Mucosa of descending colon (tissue), 3 donors: ENCODE measurements around the gene NMNAT3. TPM values are rescaled to one million over a fixed set of nuclear protein-coding genes. Genes with fewer than 3 reads are reported as not detected.

Experiments
- ATAC-seq: fragments of 200-7000 bp; cut with Tn5 transposase; one replicate; pipeline ENCODE4 v1.9.1; 2020; ENCODE audit warnings: mild to moderate bottlenecking, moderate library complexity
- DNase-seq, 3 donors: peaks; one replicate each; pipeline ENCODE4 v3.0.0-alpha.2; 2020
- H3K36me3 ChIP-seq: fragments of 200-600 bp; one replicate; pipeline ENCODE4 v1.8.0; 2021; ENCODE audit warnings: low read depth, mild to moderate bottlenecking
- H3K4me1 ChIP-seq: fragments of 200-600 bp; one replicate; pipeline ENCODE4 v1.8.0; 2021; ENCODE audit warnings: low read depth, mild to moderate bottlenecking
- H3K4me3 ChIP-seq: fragments of 200-600 bp; one replicate; pipeline ENCODE4 v1.8.0; 2021; ENCODE audit warnings: mild to moderate bottlenecking
- H3K9me3 ChIP-seq: fragments of 200-600 bp; one replicate; pipeline ENCODE4 v1.8.0; 2021; ENCODE audit warnings: mild to moderate bottlenecking
- intact Hi-C, 2 donors: fragments of 100-400 bp; cut with DNase I in 1 of 2; cut with micrococcal nuclease in 1 of 2; formaldehyde crosslinking; loops; one replicate each; pipeline versions ENCODE4 v1.11.0 to v1.11.1; 2022; cut with DNase I, micrococcal nuclease
- total RNA-seq, 3 donors: library from RNA; stranded (reverse); fragmentation: NEBNext Ultra II Directional in 2 of 3; extraction: Animal tissue kit (Norgen Biotek cat#: 25700) in 2 of 3; gene quantifications; one replicate each; pipeline versions ENCODE4 v1.2.1 to v1.2.4, GENCODE V29; 2021 to 2023
- TF ChIP-seq, protein P1 (sequence below): fragments of 200-600 bp; IDR thresholded peaks from one replicate; pipeline ENCODE4 v1.8.0; 2022; ENCODE audit warnings: antibody characterized with exemption, mild to moderate bottlenecking
- donor health status: DM: no; HTN: no; CAD: no; lungs with moderate emphysema.
- donor health status: DM: no; HTN: no; CAD: no.
- donor health status: DM: no; HTN: yes; CAD: no.

Gene NMNAT3
- total RNA-seq, 3 donors from 2014 or later = 7.9 to 11.9 (median 10.7) TPM

GRCh38 chr3:139537795-139538621 lies 139.8 kb downstream of the NMNAT3 start:
- Histone ChIP-seq H3K4me1 (peaks cover 23% of the 10 kb centered on the region), H3K36me3 (no peaks in the 10 kb centered on the region), H3K9me3 (no peaks in the 10 kb centered on the region), H3K4me3 (no peak overlapping the region)
- ATAC-seq (no peak), DNase-seq (no peak)
- intact Hi-C loops = no loop called here
- TF ChIP-seq, protein P1, sequence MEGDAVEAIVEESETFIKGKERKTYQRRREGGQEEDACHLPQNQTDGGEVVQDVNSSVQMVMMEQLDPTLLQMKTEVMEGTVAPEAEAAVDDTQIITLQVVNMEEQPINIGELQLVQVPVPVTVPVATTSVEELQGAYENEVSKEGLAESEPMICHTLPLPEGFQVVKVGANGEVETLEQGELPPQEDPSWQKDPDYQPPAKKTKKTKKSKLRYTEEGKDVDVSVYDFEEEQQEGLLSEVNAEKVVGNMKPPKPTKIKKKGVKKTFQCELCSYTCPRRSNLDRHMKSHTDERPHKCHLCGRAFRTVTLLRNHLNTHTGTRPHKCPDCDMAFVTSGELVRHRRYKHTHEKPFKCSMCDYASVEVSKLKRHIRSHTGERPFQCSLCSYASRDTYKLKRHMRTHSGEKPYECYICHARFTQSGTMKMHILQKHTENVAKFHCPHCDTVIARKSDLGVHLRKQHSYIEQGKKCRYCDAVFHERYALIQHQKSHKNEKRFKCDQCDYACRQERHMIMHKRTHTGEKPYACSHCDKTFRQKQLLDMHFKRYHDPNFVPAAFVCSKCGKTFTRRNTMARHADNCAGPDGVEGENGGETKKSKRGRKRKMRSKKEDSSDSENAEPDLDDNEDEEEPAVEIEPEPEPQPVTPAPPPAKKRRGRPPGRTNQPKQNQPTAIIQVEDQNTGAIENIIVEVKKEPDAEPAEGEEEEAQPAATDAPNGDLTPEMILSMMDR = no peak

DNA sequence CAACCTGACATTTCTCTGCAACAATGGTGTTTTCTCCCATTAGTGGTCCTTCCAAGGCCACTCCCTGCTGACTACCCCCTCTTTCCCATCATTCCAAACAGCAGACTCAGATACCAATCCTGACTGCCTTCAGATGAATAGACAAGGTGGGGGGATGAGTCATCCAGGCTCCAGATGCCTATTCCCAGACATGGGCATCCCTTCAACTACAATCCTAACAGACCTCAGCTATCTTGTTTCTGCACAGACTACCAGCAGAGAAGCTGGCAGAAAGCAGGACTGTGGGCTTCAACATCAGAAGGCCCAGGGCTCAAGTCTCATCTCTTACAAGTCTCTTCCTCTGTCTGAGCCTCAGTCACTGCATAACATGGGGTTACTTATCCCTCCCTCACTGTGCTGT lies 140.4 kb downstream of the NMNAT3 start:
- Histone ChIP-seq H3K4me1 (peaks cover 23% of the 10 kb centered on the region), H3K4me3 (no peak overlapping the region), H3K36me3 (no peaks in the 10 kb centered on the region), H3K9me3 (no peaks in the 10 kb centered on the region)
- intact Hi-C loops = no loop called here
- DNase-seq (no peak), ATAC-seq (no peak)
- TF ChIP-seq, protein P1 = no peak

GRCh38 chr3:139534992-139535879 lies 142.5 kb downstream of the NMNAT3 start:
- no peak overlapping the region for H3K4me3 ChIP-seq
- no peaks in the 10 kb centered on the region for H3K36me3 ChIP-seq
- DNase-seq (no peak), ATAC-seq (peak; percentile 65)
- no peaks in the 10 kb centered on the region for H3K9me3 ChIP-seq
- H3K4me1 ChIP-seq = peaks cover 23% of the 10 kb centered on the region
- TF ChIP-seq, protein P1 = no peak
- intact Hi-C loops = no loop called here

DNA sequence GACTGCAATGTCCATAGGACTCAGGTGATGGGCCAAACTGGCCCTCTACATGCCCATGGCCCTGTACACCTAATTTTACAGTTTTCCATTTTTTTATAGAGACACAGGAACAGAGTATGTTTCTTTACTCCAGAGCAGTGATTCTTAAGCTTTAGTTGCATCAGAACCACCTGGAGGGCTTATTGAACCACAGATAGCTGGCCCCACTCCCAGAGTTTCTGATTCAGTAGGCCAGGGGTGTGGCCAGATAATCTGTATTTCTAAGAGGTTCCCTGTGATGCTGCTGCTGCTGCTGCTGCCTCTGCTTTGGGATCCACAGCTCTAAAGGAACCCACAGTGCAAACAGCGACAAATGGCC lies 143.3 kb downstream of the NMNAT3 start:
- Histone ChIP-seq H3K9me3 (no peaks in the 10 kb centered on the region), H3K36me3 (no peaks in the 10 kb centered on the region), H3K4me3 (no peak overlapping the region), H3K4me1 (peaks cover 22% of the 10 kb centered on the region)
- TF ChIP-seq, protein P1 = no peak
- peak; percentile 15 for ATAC-seq
- intact Hi-C loops = no loop called here
- DNase-seq = no peak

DNA sequence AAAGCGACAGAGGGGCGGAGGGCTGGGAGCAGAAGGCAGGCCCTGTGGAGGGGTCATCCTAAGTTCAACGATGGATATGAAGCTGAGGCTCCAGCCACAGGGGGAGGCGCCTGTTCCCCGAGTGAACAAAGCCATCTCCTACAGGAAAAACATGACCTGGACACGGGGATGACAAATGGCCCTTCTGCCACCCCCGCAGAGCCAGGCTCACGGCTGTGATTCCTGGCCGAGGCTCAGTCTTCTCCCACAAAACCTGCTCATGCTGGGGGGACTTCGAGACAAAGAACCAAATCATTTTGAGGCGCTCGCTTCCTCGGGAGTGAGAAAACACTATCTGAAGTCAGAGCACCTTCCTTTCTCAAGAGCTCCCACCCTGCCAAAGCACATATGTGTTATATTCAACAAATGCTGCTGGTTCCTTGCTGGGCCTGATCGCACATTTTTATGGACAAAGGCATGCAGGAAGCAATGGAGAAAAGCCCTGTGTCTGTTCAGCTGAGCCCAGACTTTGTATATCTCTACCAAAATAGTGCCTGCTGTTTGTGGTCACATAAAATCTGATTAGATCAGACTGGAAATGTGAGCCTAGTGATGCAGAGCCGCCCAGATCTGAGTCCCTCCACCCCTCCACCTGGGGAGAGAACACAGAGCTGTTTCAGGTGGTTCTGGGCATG lies 143.9 kb downstream of the NMNAT3 start:
- DNase-seq (no peak), ATAC-seq (peak; percentile 17)
- peaks cover 18% of the 10 kb centered on the region for H3K4me1 ChIP-seq

More for the DNA sequence above, 143.9 kb downstream of the NMNAT3 start:
- Histone ChIP-seq H3K36me3 (no peaks in the 10 kb centered on the region), H3K9me3 (no peaks in the 10 kb centered on the region), H3K4me3 (no peak overlapping the region)
- TF ChIP-seq, protein P1 = no peak
- intact Hi-C loops = no loop called here
